GM19455 (cell line): Measurements from ENCODE around the gene LTN1.
"Not testable (repeated sequence)": the region's sequence is repeated elsewhere in the genome, so short reads cannot be mapped to it uniquely, and the experiment has no call there.

Experiments
- ATAC-seq: cut with Tn5 transposase; IDR thresholded peaks from one replicate; pipeline ENCODE4 v1.9.1; 2021; ENCODE audit not compliant: unreplicated experiment

LTN1 gene

GRCh38 chr21:28992526-28993292 lies at the start of gene LTN1:
LTN1 (minus strand) TSS chr21:28992877; CDS start chr21:28992805, 72 bp downstream.
- peak; percentile 98 for ATAC-seq

GRCh38 chr21:29034678-29035077 lies 42.0 kb upstream of the LTN1 start:
- no peak for ATAC-seq

GRCh38 chr21:29033871-29034270 lies 41.2 kb upstream of the LTN1 start:
- ATAC-seq = no peak

- ATAC-seq = no peak
Observed at GRCh38 chr21:29033301-29033700, 40.6 kb upstream of the LTN1 start.

GRCh38 chr21:29030909-29031308 lies 38.2 kb upstream of the LTN1 start:
- ATAC-seq = no peak

- ATAC-seq = no peak
Observed at GRCh38 chr21:29029524-29029923, 36.8 kb upstream of the LTN1 start.

- no peak for ATAC-seq
Observed at GRCh38 chr21:29025328-29025713, 32.6 kb upstream of the LTN1 start.

- peak; percentile 99 for ATAC-seq
Observed at GRCh38 chr21:29024474-29025327, 32.0 kb upstream of the LTN1 start, which contains the start of gene USP16. USP16 (plus strand) TSS chr21:29024668; CDS start chr21:29027914, 3,246 bp downstream.

GRCh38 chr21:29022166-29022565 lies 29.5 kb upstream of the LTN1 start:
- ATAC-seq = no peak

GRCh38 chr21:29018540-29018939 lies 25.9 kb upstream of the LTN1 start:
- peak; percentile 11 for ATAC-seq

- no peak for ATAC-seq
Observed at GRCh38 chr21:29017639-29018237, 25.1 kb upstream of the LTN1 start.

GRCh38 chr21:29011236-29011635 lies 18.6 kb upstream of the LTN1 start:
- not testable (repeated sequence) for ATAC-seq

- no peak for ATAC-seq
Observed at GRCh38 chr21:29008367-29008766, 15.7 kb upstream of the LTN1 start.

GRCh38 chr21:29007810-29008209 lies 15.1 kb upstream of the LTN1 start:
- no peak for ATAC-seq

- no peak for ATAC-seq
Observed at GRCh38 chr21:29007135-29007534, 14.5 kb upstream of the LTN1 start.

- ATAC-seq = no peak
Observed at GRCh38 chr21:29005696-29006095, 13.0 kb upstream of the LTN1 start.

GRCh38 chr21:29002442-29003144 lies 9.9 kb upstream of the LTN1 start:
- ATAC-seq = peak; percentile 100

- ATAC-seq = no peak
Observed at GRCh38 chr21:28993293-28993629, 584 bp upstream of the LTN1 start.

GRCh38 chr21:28991861-28992525 lies 684 bp downstream of the LTN1 start:
- ATAC-seq = peak; percentile 2

- not testable (repeated sequence) for ATAC-seq
Observed at GRCh38 chr21:28988146-28988545, 4.5 kb downstream of the LTN1 start.

GRCh38 chr21:28986677-28987076 lies 6.0 kb downstream of the LTN1 start:
- no peak for ATAC-seq
